H1 (cell line): ENCODE data around the gene ZNF213. TPM values are rescaled to one million over a fixed set of nuclear protein-coding genes. Genes with fewer than 3 reads are reported as not detected.

Experiments
- CTCF ChIA-PET: fragments of 300-600 bp; sonication (Branson Sonifier 250); formaldehyde crosslinking; loops from one replicate; lab custom pipeline; 2021; ENCODE audit not compliant: partially characterized antibody; lab: Charles Lee
- POLR2A ChIA-PET: fragments of 300-600 bp; sonication (Branson Sonifier 250); formaldehyde crosslinking; loops from one replicate; lab custom pipeline; 2021; ENCODE audit warnings: inconsistent platforms; ENCODE audit not compliant: partially characterized antibody; lab: Charles Lee
- DNase-seq, 2 experiments: peaks; one replicate each; pipeline versions ENCODE4 v3.0.0 to v3.0.0-alpha.2; 2010 to 2022; ENCODE audit warnings: low spot score in 2 of 2, low read depth in 1 of 2, mixed read lengths in 1 of 2
- FAIRE-seq: peaks from 2 replicates; lab custom pipeline; 2011; peaks lifted over from hg19 to GRCh38; lab: Jason Lieb, UNC
- H2AFZ ChIP-seq: 2 replicates; pipeline ENCODE4 v1.8.1; 2012; ENCODE audit warnings: low read length, inconsistent platforms
- H2AK5ac ChIP-seq: 2 replicates; pipeline ENCODE4 v1.6.1; 2013; ENCODE audit warnings: low read depth, low read length
- H2BK120ac ChIP-seq: replicated peaks from 2 replicates; pipeline ENCODE3; 2013; ENCODE audit warnings: low read depth, low read length, inconsistent platforms
- H2BK12ac ChIP-seq: 2 replicates; pipeline ENCODE4 v1.6.1; 2013; ENCODE audit warnings: low read depth, low read length
- H2BK15ac ChIP-seq: 2 replicates; pipeline ENCODE4 v1.6.1; 2013; ENCODE audit warnings: low read length
- H2BK20ac ChIP-seq: 2 replicates; pipeline ENCODE4 v1.6.1; 2013; ENCODE audit warnings: low read length
- H2BK5ac ChIP-seq: 2 replicates; pipeline ENCODE4 v1.6.1; 2013; ENCODE audit warnings: low read depth, low read length
- H3K14ac ChIP-seq: 2 replicates; pipeline ENCODE4 v1.6.1; 2013; ENCODE audit warnings: inconsistent platforms; ENCODE audit not compliant: insufficient read length
- H3K18ac ChIP-seq: 2 replicates; pipeline ENCODE4 v1.6.1; 2013; ENCODE audit warnings: low read length; ENCODE audit errors: extremely low read depth
- H3K23ac ChIP-seq: 2 replicates; pipeline ENCODE4 v1.6.1; 2013; ENCODE audit warnings: inconsistent platforms; ENCODE audit not compliant: insufficient read length
- H3K23me2 ChIP-seq: 2 replicates; pipeline ENCODE4 v1.6.1; 2013; ENCODE audit warnings: low read depth, low read length
- H3K27ac ChIP-seq: 2 replicates; pipeline ENCODE4 v1.6.1; 2011; ENCODE audit warnings: low read depth, low read length, inconsistent platforms
- H3K27me3 ChIP-seq, 4 experiments: replicated peaks in 1 of 4; 1 replicate in 1 of 4; 2 replicates in 3 of 4; pipeline versions ENCODE4 v1.6.1 to v1.8.1; 2011 to 2013; ENCODE audit warnings: low read length in 3 of 4, mild to moderate bottlenecking in 3 of 4, inconsistent platforms in 2 of 4, mixed read lengths in 2 of 4, moderate library complexity in 1 of 4; ENCODE audit not compliant: control insufficient read depth in 3 of 4, insufficient read depth in 3 of 4; ENCODE audit errors: extremely low read depth in 1 of 4
- H3K36me3 ChIP-seq, 4 experiments: 2 replicates each; pipeline versions ENCODE4 v1.6.1 to v1.8.1; 2011 to 2013; ENCODE audit warnings: mild to moderate bottlenecking in 4 of 4, low read length in 3 of 4, moderate library complexity in 2 of 4, control low read depth in 1 of 4, inconsistent platforms in 1 of 4; ENCODE audit not compliant: insufficient read depth in 4 of 4, control insufficient read depth in 2 of 4
- H3K4ac ChIP-seq: replicated peaks from 2 replicates; pipeline ENCODE3; 2013; ENCODE audit warnings: low read length, low read depth, mixed read lengths, inconsistent platforms; ENCODE audit not compliant: insufficient read length
- H3K4me1 ChIP-seq, 4 experiments: replicated peaks in 1 of 4; 1 replicate in 1 of 4; 2 replicates in 3 of 4; pipeline versions ENCODE4 v1.6.1 to v1.8.1; 2011 to 2013; ENCODE audit warnings: low read length in 3 of 4, inconsistent platforms in 2 of 4, mixed read lengths in 1 of 4; ENCODE audit not compliant: insufficient read depth in 4 of 4, control insufficient read depth in 3 of 4
- H3K4me2 ChIP-seq, 2 experiments: 2 replicates each; pipeline versions ENCODE4 v1.6.1 to v1.8.1; 2011 to 2013; ENCODE audit warnings: low read depth in 2 of 2, low read length in 2 of 2, control low read depth in 1 of 2, inconsistent platforms in 1 of 2, mild to moderate bottlenecking in 1 of 2; ENCODE audit not compliant: insufficient read depth in 1 of 2
- H3K4me3 ChIP-seq, 4 experiments: fragments of 200-600, 300-600 bp in 1 of 4; sonication (generic), shearing (Covaris generic), sonication (Bioruptor Twin) in 1 of 4; 2 replicates each; pipeline versions ENCODE4 v1.5.1 to v1.8.1; 2011 to 2016; ENCODE audit warnings: low read length in 4 of 4, low read depth in 3 of 4, control low read depth in 2 of 4, inconsistent platforms in 2 of 4, mild to moderate bottlenecking in 2 of 4, mixed read lengths in 1 of 4, moderate library complexity in 1 of 4; ENCODE audit not compliant: insufficient read depth in 2 of 4; ENCODE audit errors: extremely low read depth in 1 of 4
- H3K56ac ChIP-seq: replicated peaks from 2 replicates; pipeline ENCODE3; 2013; ENCODE audit warnings: low read depth, mild to moderate bottlenecking, mixed read lengths, low read length, inconsistent platforms; ENCODE audit not compliant: insufficient read length
- H3K79me1 ChIP-seq: 2 replicates; pipeline ENCODE4 v1.6.1; 2013; ENCODE audit warnings: low read depth, low read length, control low read depth
- H3K79me2 ChIP-seq, 2 experiments: 2 replicates each; pipeline versions ENCODE4 v1.6.1 to v1.8.1; 2012 to 2013; ENCODE audit warnings: low read length in 2 of 2, mild to moderate bottlenecking in 2 of 2, inconsistent platforms in 1 of 2; ENCODE audit not compliant: insufficient read depth in 2 of 2, control insufficient read depth in 1 of 2
- H3K9ac ChIP-seq, 4 experiments: replicated peaks in 1 of 4; 1 replicate in 1 of 4; 2 replicates in 3 of 4; pipeline versions ENCODE4 v1.6.1 to v1.8.1; 2011 to 2013; ENCODE audit warnings: low read depth in 3 of 4, low read length in 3 of 4, control low read depth in 2 of 4, mild to moderate bottlenecking in 2 of 4, moderate library complexity in 2 of 4, inconsistent platforms in 1 of 4; ENCODE audit errors: extremely low read depth in 1 of 4
- H3K9me3 ChIP-seq, 2 experiments: 2 replicates each; pipeline versions ENCODE4 v1.6.1 to v1.8.1; 2012 to 2013; ENCODE audit warnings: mild to moderate bottlenecking in 2 of 2, moderate library complexity in 2 of 2, control low read depth in 1 of 2, inconsistent platforms in 1 of 2, low read depth in 1 of 2, low read length in 1 of 2, mixed read lengths in 1 of 2; ENCODE audit not compliant: insufficient read depth in 2 of 2
- H4K20me1 ChIP-seq, 2 experiments: replicated peaks in 1 of 2; 2 replicates each; pipeline versions ENCODE3 to v1.8.1; 2011 to 2013; ENCODE audit warnings: inconsistent platforms in 2 of 2, low read length in 2 of 2, mild to moderate bottlenecking in 1 of 2; ENCODE audit not compliant: insufficient read depth in 2 of 2, control insufficient read depth in 1 of 2
- H4K5ac ChIP-seq: 2 replicates; pipeline ENCODE4 v1.6.1; 2013; ENCODE audit warnings: low read length, low read depth, mixed read lengths, inconsistent platforms; ENCODE audit not compliant: insufficient read length
- H4K8ac ChIP-seq: 2 replicates; pipeline ENCODE4 v1.8.0; 2013; ENCODE audit warnings: mild to moderate bottlenecking, moderate library complexity, low read length, inconsistent platforms; ENCODE audit not compliant: insufficient read depth; ENCODE audit errors: extremely low read depth
- H4K91ac ChIP-seq: replicated peaks from 2 replicates; pipeline ENCODE3; 2013; ENCODE audit warnings: low read length, mixed read lengths, inconsistent platforms; ENCODE audit not compliant: insufficient read length
- CHD2 ChIP-seq: IDR thresholded peaks from 2 replicates; pipeline ENCODE4 v1.6.1; 2012; ENCODE audit warnings: low read length, improper control_type of control experiment
- FOSL1 ChIP-seq: IDR thresholded peaks from 2 replicates; pipeline ENCODE4 v1.6.1; 2011; ENCODE audit warnings: mild to moderate bottlenecking, low read depth, low read length, moderate library complexity; ENCODE audit not compliant: insufficient read depth
- JUND ChIP-seq: IDR thresholded peaks from 2 replicates; pipeline ENCODE4 v1.6.1; 2011; ENCODE audit warnings: mild to moderate bottlenecking, improper control_type of control experiment, low read length
- KDM1A ChIP-seq: fragments of 200-600, 300-600 bp; sonication (generic); IDR thresholded peaks from 2 replicates; pipeline ENCODE4 v1.7.1; 2016; ENCODE audit warnings: mild to moderate bottlenecking, low read length, borderline replicate concordance
- RAD21 ChIP-seq, 2 experiments: IDR thresholded peaks in 1 of 2; conservative IDR thresholded peaks in 1 of 2; 2 replicates each; pipeline ENCODE4 v1.6.1; 2011; ENCODE audit warnings: low read depth in 2 of 2, low read length in 2 of 2, improper control_type of control experiment in 1 of 2, inconsistent platforms in 1 of 2, mild to moderate bottlenecking in 1 of 2, moderate library complexity in 1 of 2
- RXRA ChIP-seq: IDR thresholded peaks from 2 replicates; pipeline ENCODE4 v1.6.1; 2011; ENCODE audit warnings: low read depth, mild to moderate bottlenecking, low read length, moderate library complexity; ENCODE audit not compliant: insufficient read depth
- SIRT6 ChIP-seq: IDR thresholded peaks from one replicate; pipeline ENCODE4 v1.7.1; 2012; ENCODE audit warnings: low read length, inconsistent platforms
- SRF ChIP-seq: IDR thresholded peaks from 2 replicates; pipeline ENCODE4 v1.6.1; 2011; ENCODE audit warnings: mild to moderate bottlenecking, low read depth, low read length, moderate library complexity
- SUZ12 ChIP-seq: fragments of 200-600 bp; sonication (generic); IDR thresholded peaks from 2 replicates; pipeline ENCODE4 v1.6.1; 2012; ENCODE audit warnings: mild to moderate bottlenecking, inconsistent platforms, low read length, moderate library complexity, mixed read lengths
- YY1 ChIP-seq: IDR thresholded peaks from 2 replicates; pipeline ENCODE4 v1.6.1; 2011; ENCODE audit warnings: low read depth, mild to moderate bottlenecking, low read length
- whole genome bisulfite sequencing, 2 experiments: shearing (Covaris generic) in 1 of 2; methylation state at CpG; one replicate each; pipeline versions ENCODE4 v1.1.6 to v1.1.7; 2013 to 2015; ENCODE audit warnings: low lambda C conversion rate in 2 of 2, mixed read lengths in 2 of 2, inconsistent platforms in 1 of 2, low coverage in 1 of 2, missing lambda C conversion rate in 1 of 2; ENCODE audit not compliant: insufficient replicate concordance in 2 of 2, insufficient coverage in 1 of 2, insufficient read length in 1 of 2; ENCODE audit errors: extremely low coverage in 1 of 2, missing lambda C conversion rate in 1 of 2; 5-methylcytosine and 5-hydroxymethylcytosine counted together
- polyA plus RNA-seq, 7 experiments: library from polyadenylated mRNA; depleted of rRNA in 3 of 7; stranded (reverse) in 5 of 7; unstranded in 2 of 7; fragments of >200 nt in 5 of 7; fragments of 200-250 nt in 2 of 7; gene quantifications; 1 replicate in 5 of 7; 2 replicates in 1 of 7; 4 replicates in 1 of 7; pipeline versions ENCODE4 v1.2.1 to v1.2.3, GENCODE V29; 2011 to 2013; ENCODE audit warnings: missing spikeins in 2 of 7, mixed read lengths in 2 of 7
- total RNA-seq: library from RNA; stranded (reverse); fragmentation: NEBNext Ultra II Directional; extraction: Animal tissue kit (Norgen Biotek cat#: 25700); gene quantifications from 2 replicates; pipeline ENCODE4 v1.2.1, GENCODE V29; 2021
- TF ChIP-seq, protein P1 (sequence below): IDR thresholded peaks from 2 replicates; pipeline ENCODE4 v1.6.1; 2012; ENCODE audit warnings: inconsistent platforms

ZNF213 gene
- total and polyA plus RNA-seq, 2 of the 8 experiments (the other 6 are each of a cell fraction or from before 2014, with no cell fraction given) = 1.6 to 6.9 TPM

DNA sequence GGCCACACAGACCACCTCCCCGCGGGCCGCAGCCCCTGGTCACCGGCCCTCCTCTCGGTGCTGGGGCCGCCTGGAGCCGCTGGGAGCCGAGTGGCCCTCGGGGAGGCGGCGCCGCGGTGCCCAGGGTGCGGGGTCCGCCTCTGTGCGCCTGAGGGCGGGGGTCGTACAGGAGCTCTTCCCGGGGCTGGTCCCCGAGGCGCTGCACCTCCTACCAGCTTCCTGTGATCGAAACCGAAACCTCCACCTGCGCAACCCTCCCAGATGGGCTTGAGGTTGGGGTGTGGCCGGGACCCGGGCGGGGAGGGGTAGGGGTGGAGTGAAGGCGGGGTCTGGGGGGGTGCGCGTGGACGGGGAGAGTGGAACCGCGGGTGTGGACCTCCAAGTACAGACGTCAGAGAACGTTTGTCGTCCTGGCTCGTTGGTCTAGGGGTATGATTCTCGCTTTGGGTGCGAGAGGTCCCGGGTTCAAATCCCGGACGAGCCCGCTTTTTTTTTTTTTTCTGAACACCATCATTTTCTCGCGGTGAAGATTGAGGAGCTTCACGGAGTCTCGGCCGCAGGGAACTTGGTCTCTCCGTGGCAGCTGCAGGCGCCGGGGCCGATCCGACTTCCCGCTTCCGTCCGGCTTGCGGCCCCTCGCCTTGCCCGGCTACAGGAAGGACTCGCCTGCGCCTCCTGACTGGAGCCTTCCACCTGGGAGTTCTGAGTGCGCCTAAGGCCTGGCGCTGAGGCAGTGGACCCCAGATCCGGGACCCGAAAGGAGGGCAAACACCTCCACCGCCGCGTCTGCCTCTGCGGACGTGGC is 23.9 kb downstream of the ZNF213 start:
- peak overlapping the region in 3 of 4 experiments; percentile 60 to 80 (median 62); a peak in 6 of 7 replicates for H3K9ac ChIP-seq
- DNase-seq (peak in 1 of 2 experiments; percentile 84), FAIRE-seq (no peak)
- H4K8ac ChIP-seq = peak overlapping the region; percentile 77
- H2AK5ac ChIP-seq = no peak overlapping the region
- H3K4me3 ChIP-seq = peak overlapping the region; percentile 65 to 92 (median 76)
- CTCF ChIA-PET = interaction anchor here (0.6 to 3.7 kb wide), 13 partner anchors 8 to 131 kb away, joined by 3 to 14 read pairs (median 4); partner anchors contain the start of gene OR1F1
- H3K4ac ChIP-seq = no peak overlapping the region
- no peak overlapping the region for H4K91ac ChIP-seq
- H3K23ac ChIP-seq = no peak overlapping the region
- H4K20me1 ChIP-seq = peaks cover 0 to 2% of the 10 kb centered on the region in 2 experiments
- H3K18ac ChIP-seq = peak overlapping the region; percentile 93
- H3K4me2 ChIP-seq = peak overlapping the region; percentile 89 to 99
- no peak overlapping the region for H2BK15ac ChIP-seq
- H2BK5ac ChIP-seq = peak overlapping the region; percentile 84; the same call in 1 of the 2 replicates
- H3K36me3 ChIP-seq = no peaks in the 10 kb centered on the region
- 2% methylated on average over 51 of the region's 70 CpGs; no CpG with 5 or more reads in 1 of the 2 experiments for WGBS, 2 experiments
- no peak overlapping the region for H2BK20ac ChIP-seq
- H3K79me2 ChIP-seq = no peaks in the 10 kb centered on the region
- H3K9me3 ChIP-seq = no peaks in the 10 kb centered on the region; a peak in 1 of 4 replicates
- no peak overlapping the region for H2BK120ac ChIP-seq
- H4K5ac ChIP-seq = no peak overlapping the region
- peaks cover 0 to 7% (median 4%) of the 10 kb centered on the region in 4 experiments; a peak in 3 of 7 replicates for H3K4me1 ChIP-seq
- H3K56ac ChIP-seq = peak overlapping the region; percentile 16
- H3K14ac ChIP-seq = no peak overlapping the region
- no peak overlapping the region for H3K27ac ChIP-seq
- peaks cover 0 to 10% (median 7%) of the 10 kb centered on the region in 4 experiments; a peak in 5 of 7 replicates for H3K27me3 ChIP-seq
- peak overlapping the region; percentile 67 for H2AFZ ChIP-seq
- no peaks in the 10 kb centered on the region for H3K79me1 ChIP-seq
- H3K23me2 ChIP-seq = peaks cover 13% of the 10 kb centered on the region
- peak overlapping the region; percentile 80; the same call in 1 of the 2 replicates for H2BK12ac ChIP-seq
- POLR2A ChIA-PET = interaction anchor here (1.0 to 2.9 kb wide), 8 partner anchors 10 to 30 kb away, joined by 3 to 20 read pairs (median 4); partner anchors contain the start of gene ZNF213
- no peak for TF ChIP-seq RAD21 (IDR thresholded peaks at IDR 0.05 in 1 of 2, conservative IDR thresholded peaks at IDR 0.05 in 1 of 2; ENCODE audit: low read depth in 2 of 2, low read length in 2 of 2)
- TF ChIP-seq CHD2 = no peak
- no peak for TF ChIP-seq SIRT6
- no peak for TF ChIP-seq YY1
- TF ChIP-seq, protein P1, sequence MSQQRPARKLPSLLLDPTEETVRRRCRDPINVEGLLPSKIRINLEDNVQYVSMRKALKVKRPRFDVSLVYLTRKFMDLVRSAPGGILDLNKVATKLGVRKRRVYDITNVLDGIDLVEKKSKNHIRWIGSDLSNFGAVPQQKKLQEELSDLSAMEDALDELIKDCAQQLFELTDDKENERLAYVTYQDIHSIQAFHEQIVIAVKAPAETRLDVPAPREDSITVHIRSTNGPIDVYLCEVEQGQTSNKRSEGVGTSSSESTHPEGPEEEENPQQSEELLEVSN = no peak
- no peak for TF ChIP-seq RXRA
- no peak for TF ChIP-seq JUND
- TF ChIP-seq KDM1A = peak; percentile 75; the same call in 1 of the 2 replicates
- TF ChIP-seq SRF = no peak
- TF ChIP-seq FOSL1 = no peak
- TF ChIP-seq SUZ12 = no peak
